ENCODE data around the gene ENTPD5.
"Not testable (repeated sequence)": the region's sequence is repeated elsewhere in the genome, so short reads cannot be mapped to it uniquely, and the experiment has no call there.

ENTPD5 gene, protein sequence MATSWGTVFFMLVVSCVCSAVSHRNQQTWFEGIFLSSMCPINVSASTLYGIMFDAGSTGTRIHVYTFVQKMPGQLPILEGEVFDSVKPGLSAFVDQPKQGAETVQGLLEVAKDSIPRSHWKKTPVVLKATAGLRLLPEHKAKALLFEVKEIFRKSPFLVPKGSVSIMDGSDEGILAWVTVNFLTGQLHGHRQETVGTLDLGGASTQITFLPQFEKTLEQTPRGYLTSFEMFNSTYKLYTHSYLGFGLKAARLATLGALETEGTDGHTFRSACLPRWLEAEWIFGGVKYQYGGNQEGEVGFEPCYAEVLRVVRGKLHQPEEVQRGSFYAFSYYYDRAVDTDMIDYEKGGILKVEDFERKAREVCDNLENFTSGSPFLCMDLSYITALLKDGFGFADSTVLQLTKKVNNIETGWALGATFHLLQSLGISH

DNA sequence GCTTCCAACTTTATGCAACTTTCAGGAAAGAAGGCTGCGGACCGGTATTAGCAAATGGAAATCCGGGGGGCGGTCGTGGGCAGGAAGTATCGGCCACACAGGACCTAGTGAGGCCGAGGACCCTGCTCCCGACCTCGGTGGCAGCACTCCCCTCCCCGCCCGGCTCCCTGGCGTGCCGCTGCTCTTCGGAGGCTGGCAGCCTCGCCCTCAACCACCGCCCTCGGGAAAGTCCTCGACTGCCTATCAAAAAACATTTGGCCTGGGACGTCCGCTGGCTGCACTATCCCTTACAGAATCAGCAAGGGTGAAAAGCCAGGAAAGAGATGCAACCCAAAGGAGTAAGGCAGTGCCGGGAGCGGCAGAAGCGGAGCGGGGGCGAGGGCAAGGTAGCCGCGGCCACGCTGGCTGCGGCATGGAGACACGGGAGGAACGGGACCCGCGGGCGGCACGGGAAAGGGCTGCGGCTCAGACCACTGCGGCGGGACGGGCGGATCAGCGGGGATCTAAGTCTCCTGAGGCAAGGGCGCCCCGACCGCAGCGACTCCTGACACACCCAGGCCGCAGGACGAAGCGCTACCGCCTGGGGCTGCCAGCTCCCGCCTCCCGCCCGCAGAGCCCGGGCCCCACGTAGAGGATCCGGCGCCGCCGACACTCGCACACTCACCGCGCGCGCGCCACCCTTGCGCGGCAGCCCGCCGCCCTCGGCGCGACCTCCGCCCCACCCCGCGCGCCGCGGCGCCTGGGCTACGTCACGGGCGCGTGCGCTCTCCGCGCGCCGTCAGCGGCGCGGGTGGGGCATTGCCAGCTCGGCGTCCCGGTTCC is at the start of gene ENTPD5, which contains the start of gene BBOF1:
Gene ENTPD5 (minus strand): TSS at position 703 of the 822 bp plus-strand sequence. CDS start 31,186 bp downstream, outside the sequence.
Gene BBOF1 (plus strand): TSS at position 764 of the 822 bp plus-strand sequence. CDS start 130 bp downstream, outside the sequence.
- DNase-seq: peak; percentile 83

DNA sequence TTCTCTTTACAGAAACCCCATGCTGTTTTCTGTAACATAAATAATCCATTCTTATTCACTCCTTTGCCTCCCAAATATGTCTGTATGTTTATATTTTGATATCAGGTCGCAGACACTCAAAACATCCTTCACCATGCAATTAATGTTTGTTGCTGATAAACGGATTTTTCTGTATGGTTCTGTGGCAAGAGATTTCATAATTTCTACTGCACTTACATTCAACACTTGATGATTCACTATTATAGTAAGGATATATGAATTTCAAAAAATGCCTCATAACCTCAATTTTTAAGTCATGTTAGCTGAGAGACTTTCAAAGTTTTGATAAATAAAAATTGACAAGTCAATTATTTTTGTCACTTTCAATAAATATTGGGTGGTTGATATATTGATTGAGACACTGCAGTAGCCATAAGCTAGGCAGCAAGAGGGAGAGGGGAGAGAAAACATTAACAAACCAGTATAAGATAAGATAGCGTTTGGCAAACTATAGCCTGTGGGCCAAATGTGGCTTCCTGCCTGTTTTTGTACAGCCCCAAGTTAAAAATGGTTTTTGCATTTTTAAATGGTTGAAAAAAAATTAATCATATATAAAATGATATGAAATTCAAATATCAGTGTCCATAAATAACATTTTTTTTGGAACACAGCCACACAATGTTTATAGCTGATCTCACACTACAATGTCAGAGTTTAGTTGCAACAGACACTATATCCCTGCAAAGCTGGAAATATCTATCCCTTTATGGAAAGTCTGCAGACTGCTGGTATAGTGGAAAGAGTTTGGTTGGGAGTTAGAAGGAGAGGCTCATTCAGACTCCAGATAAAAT is 46.9 kb upstream of the ENTPD5 start:
- DNase-seq: no peak

DNA sequence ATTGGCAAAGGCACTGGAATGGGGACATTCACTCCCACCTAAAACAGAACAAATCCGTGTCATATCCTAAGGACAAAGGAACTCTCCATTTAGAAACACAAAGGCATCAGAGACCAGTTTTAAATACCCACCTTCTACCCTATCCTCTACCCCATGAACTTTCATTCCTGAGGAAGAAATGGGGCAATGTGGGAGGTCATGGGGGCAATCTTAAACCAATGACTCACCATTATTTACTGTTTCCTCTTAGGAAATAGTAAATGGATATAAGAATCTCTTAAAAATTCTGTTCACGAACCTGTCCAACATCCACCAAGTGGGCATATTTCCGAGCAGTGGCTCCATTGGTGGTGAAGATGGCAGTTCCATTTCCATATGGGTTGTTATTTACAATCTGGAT is 45.8 kb upstream of the ENTPD5 start:
- DNase-seq: no peak

DNA sequence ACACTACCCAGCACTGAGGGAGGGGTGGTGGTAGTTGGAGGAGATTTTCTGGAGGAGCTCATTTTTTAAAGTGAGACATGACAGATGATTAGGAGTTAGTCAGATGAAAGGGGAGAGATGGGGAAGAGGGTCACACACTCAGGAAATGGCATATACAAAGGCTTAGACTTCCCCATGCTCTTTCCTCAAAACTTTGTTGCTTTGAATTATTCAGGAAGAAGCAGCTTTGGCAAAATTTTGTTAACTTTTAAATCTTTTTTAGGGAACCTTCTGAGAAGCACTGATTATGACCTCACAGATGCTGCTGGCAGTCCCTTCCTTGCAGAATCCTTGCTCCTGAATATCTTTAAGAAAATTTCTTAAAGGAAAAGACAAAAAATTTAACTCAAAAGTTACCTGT is 45.3 kb upstream of the ENTPD5 start:
- DNase-seq: no peak

DNA sequence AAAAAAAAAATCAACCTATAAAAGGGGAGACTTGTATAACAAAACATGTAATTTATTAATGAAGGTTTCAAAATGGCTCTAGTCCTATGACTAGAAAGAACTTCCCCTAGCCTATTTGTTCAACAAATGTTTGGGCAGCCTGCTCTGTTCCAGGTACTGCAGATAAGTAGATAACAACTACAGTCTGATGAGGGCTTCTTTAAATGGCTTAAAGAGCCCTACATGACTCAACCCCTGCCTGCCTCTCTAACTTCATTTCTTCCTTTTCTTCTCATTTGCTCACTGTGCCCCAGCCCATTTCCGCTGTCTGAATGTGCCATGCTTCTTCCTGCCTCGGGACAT is 43.7 kb upstream of the ENTPD5 start:
- DNase-seq: no peak

DNA sequence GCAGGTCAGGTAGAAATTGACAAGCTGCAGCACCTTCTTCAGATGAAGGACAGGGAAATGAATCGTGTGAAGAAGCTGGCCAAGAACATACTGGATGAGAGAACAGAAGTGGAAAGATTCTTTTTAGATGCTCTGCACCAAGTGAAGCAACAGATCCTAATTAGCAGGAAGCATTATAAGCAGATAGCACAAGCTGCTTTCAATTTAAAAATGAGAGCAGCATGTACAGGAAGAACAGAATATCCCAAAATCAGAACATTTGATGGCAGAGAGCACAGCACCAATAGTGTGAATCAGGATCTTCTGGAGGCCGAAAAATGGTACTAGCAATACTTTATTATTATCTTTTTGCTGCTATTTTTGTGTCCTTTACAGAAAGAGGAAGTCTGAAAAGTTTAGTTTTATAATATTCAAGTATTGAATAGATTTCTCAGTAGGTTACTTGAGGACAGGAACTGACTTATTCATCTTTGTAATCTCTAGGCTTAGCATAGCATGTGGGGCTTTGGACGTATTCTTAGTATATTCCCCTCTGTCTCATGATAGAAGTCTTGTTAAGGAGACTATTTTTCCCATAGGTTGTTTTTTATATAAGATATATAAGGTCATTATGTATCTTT is 30.9 kb upstream of the ENTPD5 start:
- no peak for DNase-seq

DNA sequence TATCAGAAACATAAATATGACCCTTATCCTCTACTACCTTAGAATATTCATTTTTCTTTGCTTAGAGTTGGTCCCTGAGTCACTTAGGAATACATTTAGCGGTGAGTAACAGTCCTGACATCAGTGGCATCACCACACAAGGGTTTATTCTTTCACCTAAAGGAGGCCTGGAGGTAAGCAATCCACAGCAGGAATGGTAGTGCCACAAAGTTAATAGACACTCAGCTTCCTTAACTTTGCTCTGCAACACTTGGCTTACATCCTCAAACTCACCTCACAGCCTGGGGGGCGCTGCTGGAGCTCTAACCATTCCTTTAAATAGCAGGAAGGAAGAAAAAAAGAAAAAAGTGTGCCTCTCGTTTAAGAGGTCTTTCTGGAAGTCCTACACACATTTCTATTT is 29.2 kb upstream of the ENTPD5 start:
- DNase-seq: no peak

DNA sequence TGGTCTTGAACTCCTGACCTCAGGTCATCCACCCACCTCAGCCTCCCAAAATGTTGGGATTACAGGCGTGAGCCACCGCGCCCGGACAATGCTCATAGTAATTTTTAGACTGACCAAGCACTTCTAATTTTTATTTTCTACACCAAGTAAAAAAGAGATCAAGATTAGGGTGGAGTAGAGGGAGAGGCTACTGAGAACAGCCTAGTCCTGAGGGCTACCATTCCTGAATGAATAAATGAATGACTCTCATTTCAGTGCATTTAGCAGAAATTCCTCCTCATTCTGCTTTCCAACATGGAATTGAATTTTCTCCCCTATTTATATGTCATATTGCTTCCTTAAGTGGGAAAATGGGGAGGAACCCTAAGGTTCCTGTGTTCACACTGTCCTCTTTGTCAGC is 26.4 kb upstream of the ENTPD5 start:
- DNase-seq: no peak

DNA sequence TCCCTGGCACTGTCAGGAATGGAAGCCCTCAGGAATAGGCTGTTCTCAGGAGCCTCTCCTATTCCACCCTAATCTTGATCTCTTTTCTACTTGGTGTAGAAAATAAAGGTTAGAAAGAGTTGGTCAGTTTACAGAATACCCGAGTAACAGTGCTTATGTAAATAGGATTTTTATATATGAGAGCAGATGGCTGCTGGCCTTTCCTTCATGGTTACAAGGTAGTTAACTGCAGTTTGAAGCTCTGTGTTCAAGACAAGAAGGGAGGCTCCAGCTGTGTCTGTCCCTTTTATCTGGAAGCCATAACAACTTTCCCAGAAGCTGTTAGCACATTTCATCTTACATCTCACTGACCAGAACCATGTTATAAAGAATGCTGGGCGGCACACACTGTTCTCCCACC is 23.2 kb upstream of the ENTPD5 start:
- DNase-seq: no peak

DNA sequence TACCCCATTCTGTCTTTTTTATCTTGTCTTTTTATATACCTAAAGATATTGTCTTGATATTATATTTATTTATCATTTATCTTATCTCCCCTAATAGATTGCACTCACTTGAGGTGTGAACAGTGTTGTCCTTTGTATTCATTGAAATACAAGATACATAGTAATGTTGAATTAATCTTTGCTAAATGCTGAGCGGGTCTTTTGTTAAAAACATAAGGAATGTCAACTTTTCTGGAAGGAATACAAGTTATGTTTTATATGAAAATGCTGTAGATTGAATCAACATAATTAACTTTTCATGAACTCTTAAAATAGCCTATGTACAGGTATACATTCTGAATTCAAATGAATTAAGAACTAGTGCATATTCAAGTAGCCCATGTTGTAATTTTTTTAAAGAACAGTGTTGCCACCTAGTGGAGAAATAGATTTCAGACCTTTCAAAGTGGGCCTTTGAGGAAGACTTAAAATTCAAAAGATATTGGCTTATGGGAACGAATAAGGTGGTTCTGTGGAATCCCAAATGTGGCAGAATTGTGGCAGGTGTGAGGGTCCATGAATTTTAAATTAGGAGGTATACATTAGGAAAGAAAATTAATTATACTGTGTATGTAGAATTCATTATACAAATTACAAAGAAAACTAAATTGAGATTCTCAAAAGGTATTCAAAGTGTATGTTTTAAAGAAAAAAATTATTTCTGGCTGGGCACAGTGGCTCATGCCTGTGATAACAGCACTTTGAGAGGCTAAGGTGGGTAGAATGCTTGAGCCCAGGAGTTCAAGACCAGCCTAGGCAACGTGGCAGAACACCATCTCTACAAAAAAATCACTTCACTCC is 19.2 kb upstream of the ENTPD5 start:
- DNase-seq: peak; percentile 11

DNA sequence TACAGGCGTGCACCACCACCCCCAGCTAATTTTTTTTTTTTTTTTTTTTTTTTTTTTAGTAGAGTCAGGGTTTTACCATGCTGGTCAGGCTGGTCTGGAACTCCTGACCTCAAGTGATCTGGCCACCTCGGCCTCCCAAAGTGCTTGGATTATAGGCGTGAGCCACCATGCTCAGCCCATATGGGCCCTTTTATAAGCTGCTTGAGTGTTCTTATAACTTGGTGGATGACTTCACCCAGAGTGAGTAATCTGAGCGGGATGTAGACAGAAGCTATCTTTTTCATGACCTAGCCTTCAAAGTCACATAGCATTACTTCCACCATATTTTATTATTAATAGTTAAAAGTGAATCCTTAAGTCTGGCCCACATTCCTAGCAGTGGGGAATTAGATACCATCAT is 16.5 kb upstream of the ENTPD5 start:
- no peak for DNase-seq

DNA sequence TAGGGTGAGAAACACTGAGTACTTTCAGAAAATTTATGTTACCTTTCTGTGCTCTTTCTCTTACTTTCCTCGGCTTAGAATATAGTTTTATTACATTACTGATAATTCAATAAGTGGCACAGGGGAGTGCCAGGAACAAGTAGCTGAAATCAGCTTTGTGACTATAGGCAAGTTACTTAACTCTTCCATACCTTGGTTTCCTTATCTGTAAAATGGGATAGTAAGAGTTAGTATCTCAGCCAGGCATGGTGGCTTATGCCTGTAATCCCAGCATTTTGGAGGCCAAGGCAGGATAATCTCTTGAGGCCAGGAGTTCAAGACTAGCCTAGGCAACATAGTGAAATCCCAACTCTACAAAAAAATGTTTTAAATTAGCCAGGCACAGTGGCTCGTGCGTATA is 15.5 kb upstream of the ENTPD5 start:
- no peak for DNase-seq

DNA sequence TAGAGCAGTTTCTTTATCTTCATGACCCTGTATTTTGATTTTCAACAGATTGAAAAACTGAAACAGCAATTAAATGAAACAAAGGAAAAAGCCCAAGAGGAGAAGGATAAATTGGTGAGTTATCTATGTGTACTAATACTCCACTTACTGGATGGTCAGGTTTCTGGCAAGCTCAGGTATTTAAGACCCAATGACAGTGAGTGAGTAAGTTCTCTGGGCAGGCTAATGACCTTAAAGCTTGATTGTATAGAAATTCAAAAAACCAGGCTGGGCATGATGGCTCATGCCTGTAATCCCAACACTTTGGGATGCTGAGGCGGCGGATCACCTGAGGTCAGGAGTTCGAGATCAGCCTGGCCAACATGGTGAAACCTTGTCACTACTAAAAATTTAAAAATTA is 10.0 kb upstream of the ENTPD5 start:
- DNase-seq: no peak

DNA sequence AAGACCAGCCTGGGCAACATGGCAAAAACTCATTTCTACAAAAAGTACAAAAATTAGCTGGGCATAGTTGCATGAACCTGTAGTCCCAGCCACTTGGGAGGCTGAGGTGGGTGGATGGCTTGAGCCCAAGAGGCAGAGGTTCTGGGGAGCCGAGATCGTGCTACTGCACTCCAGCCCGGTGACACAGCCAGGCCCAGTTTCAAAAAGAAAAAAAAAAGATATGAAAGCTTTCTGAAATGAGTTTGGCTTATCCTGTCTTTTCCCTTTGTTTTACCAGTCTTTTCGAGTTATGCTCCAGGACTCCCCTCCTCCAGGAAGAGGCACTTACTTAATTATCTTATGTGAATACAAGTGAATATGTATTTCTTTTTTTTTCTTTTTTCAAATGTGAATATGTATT is 3.3 kb upstream of the ENTPD5 start:
- DNase-seq: no peak

DNA sequence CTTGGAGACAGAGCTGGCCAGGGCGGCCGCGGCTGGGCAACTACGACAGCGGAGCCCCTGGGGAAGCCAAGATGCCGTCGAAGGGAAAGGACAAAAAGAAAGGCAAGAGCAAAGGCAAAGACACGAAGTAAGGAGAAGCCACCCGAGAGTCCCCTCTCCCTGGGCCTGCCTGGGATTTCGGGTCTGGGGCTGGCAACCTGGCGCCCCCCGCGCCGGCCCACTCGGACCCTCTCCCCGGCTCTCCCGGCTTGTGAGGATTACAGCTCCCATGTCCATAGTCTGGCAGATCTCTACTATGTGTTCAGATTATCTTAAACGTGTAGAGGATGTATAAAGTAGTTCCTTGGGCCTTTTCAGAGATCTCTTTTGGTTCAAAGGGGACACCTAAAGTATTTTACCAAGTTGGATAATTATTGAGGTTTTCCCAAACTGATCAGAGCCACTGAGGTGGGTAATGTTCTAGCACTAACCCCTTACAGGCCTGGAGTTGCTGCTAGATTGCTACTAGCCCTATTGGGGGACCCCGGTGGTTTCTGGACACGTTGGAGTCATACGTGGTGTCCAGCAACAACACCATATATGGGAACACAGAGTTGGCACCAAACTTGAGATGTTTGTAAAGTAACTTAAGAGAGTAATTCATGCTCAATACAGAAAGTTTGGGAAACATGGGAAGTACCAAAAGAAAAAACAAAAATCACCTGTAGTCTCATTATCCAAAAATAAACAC is 485 bp upstream of the ENTPD5 start:
- no peak for DNase-seq

DNA sequence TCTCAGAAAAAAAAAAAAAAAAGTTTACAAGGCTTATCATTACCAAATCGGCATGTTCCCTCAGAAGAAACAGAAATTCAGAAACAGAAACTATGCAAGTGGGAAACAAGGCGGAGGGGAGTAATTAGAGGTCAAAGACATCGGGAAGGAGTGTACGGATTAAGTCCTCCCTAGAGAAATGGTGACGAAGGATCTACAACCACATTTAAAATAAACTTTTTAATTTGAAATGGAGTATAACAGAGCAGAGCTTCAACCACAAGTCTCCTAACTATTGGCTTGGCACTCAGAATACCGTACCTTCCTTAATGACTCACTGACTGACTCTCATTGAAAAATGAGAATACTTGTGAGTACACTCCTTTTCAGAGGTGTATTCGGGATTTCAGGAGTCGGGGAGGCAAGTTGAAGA is 908 bp downstream of the ENTPD5 start:
- DNase-seq: no peak

DNA sequence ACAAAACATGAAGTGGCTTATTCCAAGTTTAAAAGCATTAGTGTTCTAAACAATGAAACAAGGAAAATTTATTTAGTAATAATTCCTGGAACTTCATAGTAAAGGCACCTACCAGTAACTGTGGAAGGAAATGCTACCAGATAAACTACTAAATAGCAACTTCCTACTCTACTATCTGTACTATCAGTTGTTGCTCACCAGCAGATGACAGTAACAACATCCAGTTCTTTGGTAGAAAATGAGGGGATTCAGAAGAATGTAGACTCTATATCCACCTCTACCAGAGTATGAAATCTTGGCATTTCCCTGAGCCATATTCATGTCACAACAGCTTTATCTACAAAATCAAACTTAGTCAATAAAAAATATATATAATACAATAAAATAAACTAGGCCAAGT is 3.1 kb downstream of the ENTPD5 start:
- DNase-seq: no peak

DNA sequence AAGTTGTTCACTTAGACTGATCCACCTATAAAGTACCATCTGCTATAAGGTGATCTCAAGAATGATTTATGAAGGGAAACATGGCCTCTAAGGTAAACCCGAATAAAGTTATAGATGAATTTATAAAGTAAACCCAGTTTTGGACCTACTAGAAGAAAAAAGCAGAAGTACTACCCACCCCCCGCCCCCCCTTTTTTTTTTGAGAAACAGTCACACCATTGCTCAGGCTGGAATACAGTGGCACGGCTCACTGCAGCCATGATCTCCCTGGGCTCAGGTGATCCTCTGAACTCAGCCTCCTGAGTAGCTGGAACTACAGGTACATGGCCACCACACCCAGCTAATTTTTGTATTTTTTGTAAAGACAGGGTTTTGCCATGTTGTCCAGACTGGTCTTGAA is 3.9 kb downstream of the ENTPD5 start:
- DNase-seq: no peak

DNA sequence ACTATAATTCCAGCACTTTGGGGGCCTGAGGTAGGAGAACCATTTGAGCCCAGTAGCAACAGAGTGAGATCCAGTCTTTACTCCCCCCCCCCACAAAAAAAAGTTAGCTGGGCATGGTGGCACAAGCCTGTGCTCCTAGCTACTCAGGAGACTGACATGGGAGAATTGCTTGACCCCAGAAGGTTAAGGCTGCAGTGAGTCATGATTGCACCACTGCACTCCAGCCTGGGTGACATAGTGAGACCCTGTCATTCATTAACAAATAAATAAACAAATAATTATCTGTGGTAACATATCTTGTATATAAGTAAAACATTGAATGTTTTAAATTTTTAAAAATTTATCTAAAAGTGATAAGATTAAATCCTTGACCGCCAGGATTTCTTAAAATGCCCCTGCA is 4.8 kb downstream of the ENTPD5 start:
- DNase-seq: no peak

DNA sequence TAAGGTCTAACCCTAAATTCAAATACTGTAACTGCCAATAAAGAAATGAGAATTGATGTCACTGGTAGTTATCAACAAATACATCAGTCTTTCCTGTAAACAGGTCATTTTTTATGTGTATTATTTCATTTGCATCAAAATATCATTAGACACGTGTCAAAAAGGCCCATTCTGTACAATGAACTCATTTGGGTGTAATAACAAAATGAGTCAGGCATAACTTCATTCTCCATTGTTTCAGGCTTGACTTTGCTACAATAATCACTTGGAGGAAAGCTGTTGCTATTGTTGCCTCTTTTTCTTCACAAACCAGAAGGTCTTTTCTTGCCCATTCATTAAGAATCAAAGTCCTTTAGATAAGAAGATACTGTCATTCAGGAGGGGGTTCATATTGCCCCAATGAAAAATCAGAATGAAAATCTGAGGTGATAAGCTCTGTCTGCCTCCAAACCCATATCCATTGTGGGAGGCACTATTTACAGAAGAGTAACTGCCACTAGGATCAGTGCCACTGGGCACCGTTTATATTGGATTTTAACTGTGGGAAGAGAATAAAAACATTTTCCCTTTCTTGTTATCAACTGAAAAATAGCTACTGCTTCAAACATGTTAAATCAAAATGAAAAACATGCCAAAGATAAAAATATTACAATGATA is 10.1 kb downstream of the ENTPD5 start:
- DNase-seq: no peak

DNA sequence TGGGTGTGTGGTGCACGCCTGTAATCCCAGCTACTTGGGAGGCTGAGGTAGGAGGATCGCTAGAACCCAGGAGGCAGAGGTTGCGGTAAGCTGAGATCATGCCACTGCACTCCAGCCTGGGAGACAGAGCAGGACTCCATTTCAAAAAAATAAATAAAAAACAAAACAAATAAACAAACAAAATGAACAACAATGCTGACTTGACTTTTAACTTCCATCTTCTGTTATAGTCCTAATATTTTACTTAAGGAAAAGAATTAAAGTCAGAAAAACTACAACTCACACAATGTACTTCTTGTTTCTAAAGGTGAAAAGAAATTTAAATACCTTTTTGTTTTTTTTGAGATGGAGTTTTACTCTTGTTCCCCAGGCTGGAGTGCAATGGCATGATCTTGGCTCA is 13.4 kb downstream of the ENTPD5 start:
- not testable (repeated sequence) for DNase-seq

All from GDM1 (cell line).